Measurements from ENCODE around the gene KIF2C.
A peak's percentile ranks its signal among the peaks of the same experiment; 100 is the strongest.

DNA sequence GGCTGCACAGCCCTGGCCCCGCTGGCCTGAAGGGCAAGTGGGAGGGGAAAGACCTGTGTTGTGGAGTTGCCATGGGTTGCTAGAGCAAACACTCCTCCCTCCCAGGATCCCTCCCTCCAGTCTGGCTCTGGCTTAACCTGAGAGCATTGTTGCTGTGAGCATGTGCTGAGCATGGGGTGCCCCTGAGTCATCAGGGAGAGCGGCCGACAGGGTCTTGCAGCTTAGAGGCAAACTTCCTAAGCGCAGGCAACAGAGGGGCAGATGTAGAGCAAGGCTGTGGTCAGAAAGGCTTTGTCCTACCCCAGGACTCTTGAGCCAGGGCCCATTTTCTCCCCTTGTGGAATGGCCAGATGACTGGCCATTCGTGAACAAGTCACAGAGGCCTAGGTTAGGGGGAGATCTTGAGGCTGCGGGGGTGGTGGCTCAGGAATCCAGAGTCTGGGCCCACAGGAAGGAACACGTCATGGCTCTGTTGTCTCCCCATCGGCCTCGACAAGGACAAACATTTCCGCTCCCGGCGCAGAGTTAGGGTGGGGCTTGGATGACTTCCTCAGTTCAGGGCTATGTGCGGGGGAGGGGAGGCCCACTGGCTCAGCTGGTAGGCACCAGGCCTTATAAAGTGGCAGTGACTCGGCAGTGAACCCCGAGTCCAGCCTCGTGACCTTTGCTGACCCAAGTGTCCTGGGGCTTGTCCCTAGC is 67.9 kb downstream of the KIF2C start:
- TF ChIP-seq JUN (IDR thresholded peaks at IDR 0.05) (peak; percentile 74 to 81; a peak in 4 of 5 replicates), MYC (IDR thresholded peaks at IDR 0.05; ENCODE audit: borderline replicate concordance, low read length) (peak; percentile 54; the same call in 1 of the 2 replicates), POLR2A (IDR thresholded peaks at IDR 0.05; ENCODE audit: low read length) (no peak; the same call in 1 of the 2 replicates)
- TF ChIP-seq, protein P1, sequence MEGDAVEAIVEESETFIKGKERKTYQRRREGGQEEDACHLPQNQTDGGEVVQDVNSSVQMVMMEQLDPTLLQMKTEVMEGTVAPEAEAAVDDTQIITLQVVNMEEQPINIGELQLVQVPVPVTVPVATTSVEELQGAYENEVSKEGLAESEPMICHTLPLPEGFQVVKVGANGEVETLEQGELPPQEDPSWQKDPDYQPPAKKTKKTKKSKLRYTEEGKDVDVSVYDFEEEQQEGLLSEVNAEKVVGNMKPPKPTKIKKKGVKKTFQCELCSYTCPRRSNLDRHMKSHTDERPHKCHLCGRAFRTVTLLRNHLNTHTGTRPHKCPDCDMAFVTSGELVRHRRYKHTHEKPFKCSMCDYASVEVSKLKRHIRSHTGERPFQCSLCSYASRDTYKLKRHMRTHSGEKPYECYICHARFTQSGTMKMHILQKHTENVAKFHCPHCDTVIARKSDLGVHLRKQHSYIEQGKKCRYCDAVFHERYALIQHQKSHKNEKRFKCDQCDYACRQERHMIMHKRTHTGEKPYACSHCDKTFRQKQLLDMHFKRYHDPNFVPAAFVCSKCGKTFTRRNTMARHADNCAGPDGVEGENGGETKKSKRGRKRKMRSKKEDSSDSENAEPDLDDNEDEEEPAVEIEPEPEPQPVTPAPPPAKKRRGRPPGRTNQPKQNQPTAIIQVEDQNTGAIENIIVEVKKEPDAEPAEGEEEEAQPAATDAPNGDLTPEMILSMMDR (IDR thresholded peaks at IDR 0.05): no peak
- TF ChIP-seq, protein P2, sequence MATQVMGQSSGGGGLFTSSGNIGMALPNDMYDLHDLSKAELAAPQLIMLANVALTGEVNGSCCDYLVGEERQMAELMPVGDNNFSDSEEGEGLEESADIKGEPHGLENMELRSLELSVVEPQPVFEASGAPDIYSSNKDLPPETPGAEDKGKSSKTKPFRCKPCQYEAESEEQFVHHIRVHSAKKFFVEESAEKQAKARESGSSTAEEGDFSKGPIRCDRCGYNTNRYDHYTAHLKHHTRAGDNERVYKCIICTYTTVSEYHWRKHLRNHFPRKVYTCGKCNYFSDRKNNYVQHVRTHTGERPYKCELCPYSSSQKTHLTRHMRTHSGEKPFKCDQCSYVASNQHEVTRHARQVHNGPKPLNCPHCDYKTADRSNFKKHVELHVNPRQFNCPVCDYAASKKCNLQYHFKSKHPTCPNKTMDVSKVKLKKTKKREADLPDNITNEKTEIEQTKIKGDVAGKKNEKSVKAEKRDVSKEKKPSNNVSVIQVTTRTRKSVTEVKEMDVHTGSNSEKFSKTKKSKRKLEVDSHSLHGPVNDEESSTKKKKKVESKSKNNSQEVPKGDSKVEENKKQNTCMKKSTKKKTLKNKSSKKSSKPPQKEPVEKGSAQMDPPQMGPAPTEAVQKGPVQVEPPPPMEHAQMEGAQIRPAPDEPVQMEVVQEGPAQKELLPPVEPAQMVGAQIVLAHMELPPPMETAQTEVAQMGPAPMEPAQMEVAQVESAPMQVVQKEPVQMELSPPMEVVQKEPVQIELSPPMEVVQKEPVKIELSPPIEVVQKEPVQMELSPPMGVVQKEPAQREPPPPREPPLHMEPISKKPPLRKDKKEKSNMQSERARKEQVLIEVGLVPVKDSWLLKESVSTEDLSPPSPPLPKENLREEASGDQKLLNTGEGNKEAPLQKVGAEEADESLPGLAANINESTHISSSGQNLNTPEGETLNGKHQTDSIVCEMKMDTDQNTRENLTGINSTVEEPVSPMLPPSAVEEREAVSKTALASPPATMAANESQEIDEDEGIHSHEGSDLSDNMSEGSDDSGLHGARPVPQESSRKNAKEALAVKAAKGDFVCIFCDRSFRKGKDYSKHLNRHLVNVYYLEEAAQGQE (IDR thresholded peaks at IDR 0.05): no peak
- TF ChIP-seq, protein P3, sequence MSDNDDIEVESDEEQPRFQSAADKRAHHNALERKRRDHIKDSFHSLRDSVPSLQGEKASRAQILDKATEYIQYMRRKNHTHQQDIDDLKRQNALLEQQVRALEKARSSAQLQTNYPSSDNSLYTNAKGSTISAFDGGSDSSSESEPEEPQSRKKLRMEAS (IDR thresholded peaks at IDR 0.05): peak; percentile 97
